A549 treated with dexamethasone at 1 μM for 4 hours (cell line): Measurements from ENCODE around the gene ZNF778. TPM values are rescaled to one million over a fixed set of nuclear protein-coding genes. Genes with fewer than 3 reads are reported as not detected.

Experiments used
- total RNA-seq: library from RNA; stranded (reverse); fragments of 200-300 nt; extraction: Qiagen RNA extraction; gene quantifications from 5 replicates; pipeline ENCODE4 v1.2.3, GENCODE V29; 2022

Gene ZNF778
- 7.1 to 12.0 TPM (median 8.0 TPM) in 5 replicates for total RNA-seq

DNA sequence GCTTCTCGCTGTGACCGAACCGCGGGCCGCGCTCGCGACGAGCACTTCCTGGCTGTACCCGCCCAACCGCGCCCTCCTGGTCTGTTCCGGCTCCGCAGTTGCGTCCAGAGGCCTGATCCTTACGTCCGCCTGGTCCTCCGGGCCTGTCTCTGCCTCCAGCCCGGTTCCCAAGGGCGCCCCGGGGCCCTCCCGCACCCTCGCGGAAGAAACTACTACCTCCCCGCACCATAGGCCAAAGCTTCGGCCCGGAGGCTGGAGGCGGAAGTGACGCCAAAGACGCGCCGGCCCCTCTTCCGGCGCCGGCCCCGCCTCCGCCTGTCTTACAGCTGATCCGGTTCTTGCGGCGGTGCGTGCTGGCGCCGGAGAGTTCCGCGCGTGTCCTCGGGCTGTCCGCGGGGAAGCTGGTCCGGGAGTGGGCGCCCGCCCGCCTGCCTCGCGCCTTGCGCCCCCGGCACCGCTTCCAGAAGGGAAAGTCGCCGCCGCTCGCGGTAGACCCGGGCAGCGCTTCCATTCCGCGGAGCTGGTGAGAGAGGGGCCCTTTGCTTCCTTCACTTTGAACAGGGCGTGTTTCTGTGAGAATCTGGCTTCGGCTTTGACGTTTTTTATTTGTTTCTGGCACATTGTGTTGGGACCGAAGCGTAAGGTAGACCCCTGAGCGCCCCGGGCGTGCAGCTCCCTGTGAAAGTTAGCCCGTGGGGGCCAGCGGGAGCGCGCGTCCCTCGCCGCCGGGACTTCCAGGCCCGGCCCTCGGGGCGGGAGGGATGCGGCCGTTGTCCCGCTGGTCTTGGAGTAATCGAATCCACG, at the start of gene ZNF778:
Gene ZNF778, plus strand, starts transcription at position 316 of the 804 bp plus-strand sequence. CDS start 3,425 bp downstream, outside the sequence.

DNA sequence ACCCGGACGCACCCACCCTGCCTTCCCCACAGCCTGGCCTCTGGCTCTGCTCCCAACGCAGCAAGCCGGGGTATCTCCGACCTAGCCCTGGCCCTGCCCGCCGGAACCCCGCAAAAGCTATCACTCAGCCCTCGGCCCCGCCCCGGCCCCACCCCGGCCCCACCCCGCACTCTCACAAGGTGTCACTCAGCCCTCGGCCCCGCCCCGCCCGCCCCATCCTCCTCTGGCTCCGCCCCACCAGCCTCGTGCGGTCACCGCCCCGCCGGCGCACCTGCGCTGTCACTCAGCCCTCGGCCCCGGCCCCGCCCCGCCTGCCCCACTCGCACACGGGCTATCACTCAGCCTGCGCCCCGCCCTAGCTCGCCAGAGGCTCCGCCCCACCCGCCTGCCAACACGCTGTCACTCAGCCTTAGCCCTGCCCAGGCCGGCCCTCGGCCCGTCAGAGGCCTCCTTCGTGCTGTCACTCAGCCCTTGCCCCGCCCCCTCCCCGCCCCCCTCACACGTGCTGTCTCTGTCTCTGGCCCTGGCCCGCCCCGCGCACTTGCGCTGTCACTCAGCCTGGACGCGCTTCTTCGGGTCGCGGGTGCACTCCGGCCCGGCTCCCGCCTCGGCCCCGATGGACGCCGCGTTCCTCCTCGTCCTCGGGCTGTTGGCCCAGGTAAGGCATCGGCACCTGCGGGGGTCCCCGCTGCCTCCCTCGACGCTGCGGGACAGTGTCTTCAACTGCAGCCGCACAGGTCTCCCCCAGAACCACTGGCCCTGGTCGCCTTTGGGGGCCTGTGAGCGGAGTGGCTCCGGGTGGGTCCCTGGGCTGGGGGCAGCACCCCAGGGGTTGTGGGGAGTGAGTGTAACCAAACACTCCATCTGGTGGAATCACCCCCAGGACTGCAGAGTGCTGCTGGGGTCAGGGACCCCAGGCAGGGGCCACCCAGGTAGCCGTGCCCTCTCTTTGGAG, 46.0 kb upstream of the ZNF778 start, which contains the start of gene CDH15:
Gene CDH15, plus strand, starts transcription at position 533 of the 955 bp plus-strand sequence. Its CDS starts 84 bp downstream, at position 617.

DNA sequence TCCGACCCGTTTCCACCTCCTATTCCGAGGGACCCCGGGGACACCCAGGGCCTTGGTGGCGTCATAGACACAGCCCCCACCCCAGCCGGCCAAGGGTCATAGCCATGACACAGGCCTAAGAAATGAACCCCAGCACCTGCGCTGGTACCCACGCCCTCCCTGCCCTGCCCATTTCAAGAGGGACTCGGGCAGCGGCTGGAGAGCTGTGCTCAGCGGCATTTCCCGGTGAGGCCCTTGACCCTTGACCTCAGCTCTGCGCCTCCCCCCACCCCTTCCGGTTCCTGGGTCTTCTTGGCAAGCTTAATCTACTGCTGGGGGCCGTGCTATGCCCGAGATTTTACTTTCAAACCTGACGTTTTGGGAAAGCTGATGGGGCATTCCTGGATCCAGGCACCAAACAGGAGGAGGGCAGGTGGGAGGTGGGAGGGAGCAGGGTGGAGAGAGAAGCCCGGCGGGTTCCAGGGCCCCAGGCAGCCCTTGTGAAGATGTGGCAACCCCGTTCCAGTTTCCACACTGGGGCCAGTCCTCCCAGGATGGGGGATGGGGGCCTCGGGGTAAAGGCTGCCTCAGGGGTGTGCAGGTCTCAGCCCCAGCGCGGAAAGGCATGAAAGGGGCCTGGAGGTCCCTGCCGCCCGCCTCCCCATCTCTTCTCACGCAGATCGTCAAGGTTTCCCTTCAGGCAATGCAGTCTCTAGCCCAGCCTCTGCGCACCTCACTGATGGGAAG, 17.2 kb upstream of the ZNF778 start, which contains the start of gene SLC22A31:
Gene SLC22A31, minus strand, starts transcription at position 414 of the 726 bp plus-strand sequence. Its CDS starts 36 bp downstream, at position 378.

Other genes starting within 250 kb of the ZNF778 start
- gene CBFA2T3, start 240.5 kb upstream of the ZNF778 start, total RNA-seq, result 0.88 to 1.5 TPM (median 1.0 TPM) in 5 replicates
- 13.8 to 20.0 TPM (median 18.2 TPM) in 5 replicates for gene ACSF3, start 123.9 kb upstream of the ZNF778 start, total RNA-seq
- 0.19 to 0.27 TPM (median 0.23 TPM) in 5 replicates for gene CDH15, start 46.0 kb upstream of the ZNF778 start, total RNA-seq
- gene SLC22A31, start 17.2 kb upstream of the ZNF778 start, total RNA-seq, result 0.98 to 1.4 TPM (median 1.2 TPM) in 5 replicates